ENCODE measurements around the gene NEUROG1. TPM values are rescaled to one million over a fixed set of nuclear protein-coding genes. Genes with fewer than 3 reads are reported as not detected.

Gene NEUROG1
- total RNA-seq, 1 donor from 2014 or later, result not detected

- Histone ChIP-seq H3K27ac (no peak overlapping the region), H3K4me1 (no peaks in the 10 kb centered on the region), H3K27me3 (peaks cover 63% of the 10 kb centered on the region), H3K4me3 (no peak overlapping the region), H3K9me3 (no peaks in the 10 kb centered on the region), H3K36me3 (no peaks in the 10 kb centered on the region)
- no peak for TF ChIP-seq CTCF (IDR thresholded peaks at IDR 0.05)
- intact Hi-C loops (cut with DNase I), result no loop called here
- DNase-seq, result no peak
- no peak for ATAC-seq
Observed at GRCh38 chr5:135505973-135506372, 29.8 kb downstream of the NEUROG1 start.

- TF ChIP-seq CTCF (IDR thresholded peaks at IDR 0.05), result no peak
- DNase-seq (no peak), ATAC-seq (no peak)
- intact Hi-C loops (cut with DNase I), result no loop called here
- Histone ChIP-seq H3K4me1 (no peaks in the 10 kb centered on the region), H3K27ac (no peak overlapping the region), H3K36me3 (no peaks in the 10 kb centered on the region), H3K27me3 (peaks cover 48% of the 10 kb centered on the region), H3K4me3 (no peak overlapping the region), H3K9me3 (no peaks in the 10 kb centered on the region)
Observed at GRCh38 chr5:135504376-135504775, 31.4 kb downstream of the NEUROG1 start.

GRCh38 chr5:135503871-135504270, 31.9 kb downstream of the NEUROG1 start:
- Histone ChIP-seq H3K27me3 (peaks cover 44% of the 10 kb centered on the region), H3K4me3 (no peak overlapping the region), H3K27ac (no peak overlapping the region), H3K36me3 (no peaks in the 10 kb centered on the region), H3K4me1 (no peaks in the 10 kb centered on the region), H3K9me3 (no peaks in the 10 kb centered on the region)
- ATAC-seq, result no peak
- no peak for TF ChIP-seq CTCF (IDR thresholded peaks at IDR 0.05)
- intact Hi-C loops (cut with DNase I), result no loop called here
- no peak for DNase-seq

- H3K36me3 ChIP-seq, result no peaks in the 10 kb centered on the region
- no peaks in the 10 kb centered on the region for H3K4me1 ChIP-seq
- H3K4me3 ChIP-seq, result no peak overlapping the region
- intact Hi-C loops (cut with DNase I), result no loop called here
- no peak overlapping the region for H3K27ac ChIP-seq
- H3K9me3 ChIP-seq, result no peaks in the 10 kb centered on the region
- DNase-seq, result no peak
- ATAC-seq, result no peak
- no peak for TF ChIP-seq CTCF (IDR thresholded peaks at IDR 0.05)
- H3K27me3 ChIP-seq, result peaks cover 43% of the 10 kb centered on the region
Observed at GRCh38 chr5:135502836-135503520, 32.8 kb downstream of the NEUROG1 start.

GRCh38 chr5:135501965-135502364, 33.8 kb downstream of the NEUROG1 start:
- Histone ChIP-seq H3K27me3 (peaks cover 33% of the 10 kb centered on the region), H3K36me3 (no peaks in the 10 kb centered on the region), H3K27ac (no peak overlapping the region), H3K4me3 (no peak overlapping the region), H3K4me1 (no peaks in the 10 kb centered on the region), H3K9me3 (no peaks in the 10 kb centered on the region)
- DNase-seq, result no peak
- TF ChIP-seq CTCF (IDR thresholded peaks at IDR 0.05), result no peak
- intact Hi-C loops (cut with DNase I), result no loop called here
- no peak for ATAC-seq

GRCh38 chr5:135498637-135498995, 37.1 kb downstream of the NEUROG1 start:
- TF ChIP-seq CTCF (IDR thresholded peaks at IDR 0.05), result no peak
- H3K9me3 ChIP-seq, result no peaks in the 10 kb centered on the region
- intact Hi-C loops (cut with DNase I), result no loop called here
- H3K4me3 ChIP-seq, result no peak overlapping the region
- no peak for ATAC-seq
- no peak for DNase-seq
- H3K27me3 ChIP-seq, result peaks cover 1% of the 10 kb centered on the region
- H3K4me1 ChIP-seq, result no peaks in the 10 kb centered on the region
- no peaks in the 10 kb centered on the region for H3K36me3 ChIP-seq
- H3K27ac ChIP-seq, result no peak overlapping the region

Measured in upper lobe of right lung (tissue), 1 donor.